HG02852 (cell line): ENCODE data around the gene HMX3.

Experiments used
- ATAC-seq: cut with Tn5 transposase; IDR thresholded peaks from one replicate; pipeline ENCODE4 v1.9.1; 2021; ENCODE audit warnings: mild to moderate bottlenecking, moderate library complexity; ENCODE audit not compliant: unreplicated experiment

HMX3 gene

GRCh38 chr10:123134343-123134914 is 1.3 kb upstream of the HMX3 start:
- ATAC-seq, result no peak

GRCh38 chr10:123134915-123135414 is 805 bp upstream of the HMX3 start:
- ATAC-seq, result peak; percentile 6

GRCh38 chr10:123136221-123136805 is 543 bp downstream of the HMX3 start:
- no peak for ATAC-seq

DNA sequence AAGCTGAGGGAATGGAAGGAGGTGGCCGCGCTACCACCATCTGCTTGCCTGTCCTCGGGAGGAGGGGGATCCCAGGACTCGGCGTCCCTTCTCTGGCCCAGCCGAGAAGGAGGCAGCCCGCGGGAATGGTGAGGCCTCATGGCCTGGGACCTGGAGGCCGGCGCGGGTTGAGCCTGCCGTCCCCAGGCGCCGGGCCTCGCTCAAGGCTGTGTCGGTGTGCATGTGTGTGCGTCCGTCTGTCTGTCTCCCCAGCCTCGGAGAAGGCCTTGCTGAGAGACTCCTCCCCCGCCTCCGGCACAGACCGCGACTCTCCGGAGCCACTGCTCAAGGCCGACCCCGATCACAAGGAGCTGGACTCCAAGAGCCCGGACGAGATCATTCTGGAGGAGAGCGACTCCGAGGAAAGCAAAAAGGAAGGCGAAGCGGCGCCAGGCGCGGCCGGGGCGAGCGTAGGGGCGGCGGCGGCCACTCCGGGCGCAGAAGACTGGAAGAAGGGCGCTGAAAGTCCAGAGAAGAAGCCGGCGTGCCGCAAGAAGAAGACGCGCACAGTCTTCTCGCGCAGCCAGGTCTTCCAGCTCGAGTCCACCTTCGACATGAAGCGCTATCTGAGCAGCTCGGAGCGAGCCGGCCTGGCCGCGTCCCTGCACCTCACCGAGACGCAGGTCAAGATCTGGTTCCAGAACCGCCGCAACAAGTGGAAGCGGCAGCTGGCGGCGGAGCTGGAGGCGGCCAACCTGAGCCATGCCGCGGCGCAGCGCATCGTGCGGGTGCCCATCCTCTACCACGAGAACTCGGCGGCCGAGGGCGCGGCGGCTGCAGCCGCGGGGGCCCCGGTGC is 1.3 kb downstream of the HMX3 start:
- ATAC-seq, result no peak

DNA sequence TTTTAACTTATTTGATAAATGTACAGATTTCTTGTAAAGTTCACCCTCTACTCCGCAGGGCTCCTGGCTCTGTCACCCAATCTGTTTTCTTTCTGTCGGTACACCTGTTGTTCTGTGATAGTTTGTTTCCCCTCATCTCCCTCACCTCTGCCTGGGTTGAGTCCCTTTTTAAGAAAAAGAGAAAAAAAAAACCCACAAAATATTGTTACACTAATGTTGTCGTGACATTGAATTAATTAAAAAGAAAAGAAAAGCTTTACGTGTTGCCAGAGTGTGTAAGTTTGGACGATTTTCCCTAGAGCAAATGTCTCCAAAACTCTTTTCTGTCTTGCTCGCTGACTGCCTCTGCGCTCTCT is 3.4 kb downstream of the HMX3 start:
- no peak for ATAC-seq

DNA sequence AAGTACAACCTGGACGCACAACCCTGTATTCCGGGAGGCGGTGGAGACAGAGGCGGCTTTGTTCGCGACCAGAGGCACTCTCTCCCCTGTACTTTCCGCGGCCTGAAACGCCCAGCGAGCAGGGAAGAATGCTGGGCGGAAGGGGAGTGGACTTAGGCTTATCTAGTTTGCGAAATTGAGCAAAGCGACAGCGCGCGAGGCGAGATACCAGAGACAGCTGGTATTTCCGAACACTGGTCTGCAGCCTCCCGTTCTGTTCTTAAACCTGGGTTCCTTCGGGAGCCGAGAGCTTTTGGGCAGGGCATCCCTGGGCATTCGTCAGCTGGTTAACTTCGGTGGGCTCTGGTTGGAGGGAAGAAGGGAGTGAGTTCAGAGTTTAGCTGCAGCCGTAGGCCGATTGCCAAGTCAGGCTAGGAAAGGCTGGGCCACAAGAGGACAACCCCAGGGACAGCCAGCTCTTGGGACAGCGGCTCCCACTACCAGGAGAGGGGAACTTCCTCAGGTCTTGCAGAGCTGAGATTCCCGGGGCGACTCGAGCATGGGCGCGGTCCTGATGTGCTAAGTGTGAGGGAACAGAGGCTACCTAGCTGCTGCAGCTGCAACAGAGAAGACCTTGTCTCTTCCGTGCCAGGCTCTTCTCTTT is 3.9 kb downstream of the HMX3 start:
- ATAC-seq, result no peak

DNA sequence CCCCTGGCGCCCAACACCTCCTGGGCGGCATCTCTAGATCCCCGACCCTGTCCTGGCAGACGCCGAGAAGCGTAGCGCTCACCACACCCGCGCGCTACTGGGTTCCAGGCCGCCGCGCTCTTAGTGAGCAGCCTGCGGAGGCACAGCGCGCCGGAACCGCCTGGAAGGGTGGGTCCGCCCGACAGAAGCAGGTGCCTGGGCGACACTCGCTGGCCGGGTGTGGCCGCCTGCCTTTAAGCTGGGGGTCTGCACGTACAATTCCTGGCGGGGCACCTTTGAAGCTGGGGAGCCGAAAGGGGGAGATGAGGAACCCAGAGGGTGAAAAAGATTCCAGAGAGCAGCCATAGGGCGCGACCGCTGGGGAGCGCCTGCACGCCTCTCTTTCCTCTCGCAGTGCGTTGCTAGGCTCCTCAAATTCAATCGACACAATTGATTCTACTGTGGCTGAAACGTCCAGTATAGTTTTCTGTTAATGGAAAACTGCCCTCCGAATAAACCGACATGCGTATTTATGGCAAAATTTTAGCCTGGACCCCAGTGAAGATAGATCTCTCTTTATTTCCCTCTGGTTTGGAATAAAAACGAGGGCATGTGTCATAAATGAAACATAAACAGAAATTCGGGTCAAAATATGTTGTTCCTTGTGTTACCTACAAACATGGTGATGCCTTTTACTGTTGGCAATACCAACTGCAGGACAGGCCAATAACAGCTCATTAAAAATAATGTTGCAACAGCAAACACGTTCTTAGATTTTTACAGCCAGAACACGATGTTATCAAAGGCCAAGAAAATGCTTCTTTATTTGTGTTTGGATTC is 4.6 kb downstream of the HMX3 start:
- ATAC-seq, result no peak

GRCh38 chr10:123140983-123141390 is 5.2 kb downstream of the HMX3 start:
- ATAC-seq, result no peak

DNA sequence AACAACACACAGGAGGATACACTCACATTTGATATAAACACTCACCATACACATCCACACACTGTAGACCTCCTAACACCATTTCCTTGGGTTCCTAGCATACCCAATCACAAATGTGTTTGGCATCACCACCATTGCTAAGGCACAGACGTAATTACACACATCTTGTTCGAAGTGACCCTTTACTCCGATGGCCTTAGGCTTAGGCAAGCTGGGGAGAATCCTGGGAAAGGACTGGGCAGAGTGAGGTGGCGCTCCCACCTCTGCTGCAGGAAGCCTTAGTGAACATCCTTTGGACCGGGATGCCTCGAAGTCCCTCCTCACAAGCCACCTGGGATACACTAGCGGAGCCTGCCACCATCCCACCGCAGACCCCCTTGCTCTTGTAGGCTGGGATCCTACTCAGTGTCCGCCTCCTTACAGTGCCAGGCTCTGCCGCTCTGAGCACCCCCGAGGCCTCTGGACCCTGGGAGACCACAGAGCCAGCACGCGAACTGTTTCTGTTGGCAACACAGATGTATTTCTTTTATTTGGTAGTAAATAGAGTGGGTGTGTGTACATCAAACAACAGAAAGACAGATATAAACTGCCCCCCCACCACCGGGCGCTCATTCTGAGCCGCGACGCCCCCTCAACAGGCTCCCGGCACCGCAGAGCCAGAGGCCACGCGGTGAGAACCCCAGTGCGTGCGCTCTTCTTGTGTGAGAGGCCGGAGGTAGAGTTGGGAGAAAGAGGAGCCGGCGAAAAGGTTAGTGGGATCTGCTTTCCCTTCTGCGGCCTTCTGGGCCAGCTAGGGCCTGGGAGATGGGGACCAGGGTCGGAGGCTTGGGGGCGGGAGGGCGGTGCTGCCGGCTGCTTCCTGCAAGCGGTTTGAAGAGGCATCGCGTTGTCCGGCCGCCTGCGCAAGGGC is 6.3 kb downstream of the HMX3 start:
- no peak for ATAC-seq

DNA sequence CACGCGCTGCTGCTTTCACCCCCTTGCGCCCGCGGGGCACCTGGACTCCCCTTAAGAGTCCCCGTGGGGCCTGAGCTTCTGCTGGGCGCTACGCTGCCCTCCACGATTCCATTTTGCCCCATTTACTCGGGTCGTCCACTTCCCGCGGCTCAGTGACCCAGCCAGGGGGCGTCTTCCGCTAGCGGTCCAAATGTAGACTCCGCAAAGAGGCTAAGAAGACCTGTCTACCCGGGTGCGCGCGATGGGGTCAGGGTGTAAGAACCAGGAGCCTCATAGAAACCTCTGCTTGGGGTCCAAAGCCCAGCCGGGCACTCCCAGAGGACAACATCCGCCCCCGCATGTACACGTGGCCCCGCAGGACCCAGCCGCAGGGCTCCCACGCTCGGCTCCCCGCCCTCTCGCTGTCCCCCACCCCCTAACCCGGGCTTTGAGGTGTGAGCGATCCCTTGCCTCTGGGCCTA is 7.0 kb downstream of the HMX3 start:
- ATAC-seq, result no peak

- ATAC-seq, result no peak
These were observed 7.5 kb downstream of the HMX3 start for GRCh38 chr10:123143162-123143824.

DNA sequence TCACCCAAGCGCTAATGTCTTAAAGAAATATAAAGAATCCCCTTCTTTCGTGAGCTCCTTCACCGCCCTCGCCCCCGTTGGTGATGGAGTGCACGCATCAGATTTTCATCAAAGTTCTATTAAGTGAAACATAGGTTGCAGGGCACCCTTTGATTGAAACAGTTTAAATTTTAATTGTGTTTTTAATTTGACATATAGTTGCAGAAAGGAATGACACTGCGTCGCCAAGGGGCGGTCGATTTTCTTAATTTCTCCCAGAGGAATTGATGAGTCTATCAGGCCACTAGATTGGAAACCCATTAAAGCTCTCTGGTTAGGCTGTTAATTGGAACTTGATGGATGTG is 8.0 kb downstream of the HMX3 start:
- ATAC-seq, result no peak

DNA sequence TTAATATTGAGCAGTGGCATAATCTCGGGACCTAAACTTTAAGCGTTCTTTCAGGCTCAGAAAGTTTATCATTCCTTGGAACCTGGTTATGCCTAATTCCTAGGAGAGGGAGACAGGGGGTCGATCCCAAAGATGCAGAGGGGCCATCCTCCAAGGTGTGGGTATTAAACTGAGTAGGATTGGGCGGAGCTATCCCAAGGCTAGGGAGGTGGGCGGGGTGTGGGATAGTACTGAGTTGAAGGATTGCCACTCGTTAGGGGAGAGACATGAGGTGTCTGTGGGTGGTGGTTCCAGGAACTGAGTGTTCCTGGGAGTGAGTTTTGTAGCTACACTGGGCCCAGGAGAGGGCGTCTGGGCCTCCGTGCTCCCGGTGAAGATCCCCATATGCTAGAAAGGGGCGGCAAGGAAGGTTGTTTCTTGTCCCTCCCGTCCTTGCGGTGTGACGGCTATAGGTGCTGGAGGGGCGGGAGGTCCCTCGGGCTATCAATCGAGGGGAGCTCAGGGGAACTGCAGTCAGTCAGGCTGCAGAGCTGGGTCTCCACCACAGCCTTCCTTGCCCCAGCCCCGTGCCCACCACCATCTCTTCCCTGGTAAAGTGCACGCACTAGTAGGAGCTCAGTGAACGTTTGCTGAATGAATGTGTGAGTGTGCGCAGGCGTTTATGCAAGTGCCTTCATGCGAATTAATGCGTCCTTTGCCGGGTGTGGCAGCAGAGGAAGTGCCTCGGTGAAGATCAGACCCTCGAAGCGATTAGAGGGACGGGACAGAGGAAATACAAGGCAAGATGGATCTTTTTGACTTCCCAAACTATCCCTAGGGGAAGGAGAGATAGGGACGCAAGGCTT is 9.1 kb downstream of the HMX3 start:
- ATAC-seq, result no peak

- no peak for ATAC-seq
These were observed 9.8 kb downstream of the HMX3 start for GRCh38 chr10:123145542-123146012.

DNA sequence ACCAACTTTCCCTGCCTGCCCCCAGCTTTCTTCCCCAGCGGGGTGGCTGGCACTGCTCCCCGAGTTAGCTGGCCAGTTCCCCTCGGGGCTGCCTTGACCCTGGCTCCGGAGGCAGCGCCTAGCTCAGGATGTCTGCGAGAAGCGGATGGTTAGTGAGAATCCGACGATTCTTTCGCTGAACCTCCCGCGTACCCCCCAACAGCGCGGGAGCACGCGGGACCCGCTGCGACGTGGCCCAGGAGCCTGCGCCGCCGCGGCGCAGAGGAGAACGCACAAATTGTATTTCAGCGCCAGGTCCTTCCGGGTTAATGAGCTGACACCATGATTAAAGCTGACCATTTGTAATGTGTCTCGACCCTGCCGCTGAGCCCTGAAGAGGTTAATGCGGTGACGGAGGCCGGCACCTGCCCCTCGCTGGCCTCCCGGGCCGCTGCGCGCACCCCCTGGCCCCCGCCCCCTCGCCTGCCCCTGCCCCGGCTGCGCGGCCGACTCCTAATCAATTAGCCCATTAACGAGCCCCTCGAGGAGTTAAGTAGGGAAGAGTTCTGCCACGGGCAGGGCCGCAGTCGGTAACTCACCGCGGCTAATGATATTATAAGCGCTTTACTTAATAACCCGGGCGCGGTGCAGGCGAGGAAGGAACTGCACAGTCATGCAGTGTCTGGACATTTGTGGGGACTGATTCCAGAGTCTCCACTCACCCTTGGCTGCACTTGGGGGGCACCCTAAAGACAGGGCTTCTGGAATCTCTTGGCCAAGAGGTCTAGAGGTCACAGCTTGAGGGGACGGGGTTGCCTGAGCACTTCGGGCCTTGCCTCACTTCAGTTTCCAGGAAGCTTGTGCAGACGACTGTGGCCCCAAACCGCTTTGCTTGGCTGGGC is 10.5 kb downstream of the HMX3 start:
- ATAC-seq, result no peak

- no peak for ATAC-seq
These were observed 11.3 kb downstream of the HMX3 start for GRCh38 chr10:123146894-123147634.
